Keratinocyte (primary cell): ENCODE results near the gene DCLK1. TPM values are rescaled to one million over a fixed set of nuclear protein-coding genes. Genes with fewer than 3 reads are reported as not detected.

Experiments used
- DNase-seq: peaks from one replicate; pipeline ENCODE4 v3.0.0-alpha.2; 2011; ENCODE audit warnings: low read depth, missing footprints, low spot score
- FAIRE-seq: peaks from 2 replicates; lab custom pipeline; 2011; peaks lifted over from hg19 to GRCh38; lab: Jason Lieb, UNC
- H2AFZ ChIP-seq: 2 replicates; pipeline ENCODE4 v1.6.0; 2012; ENCODE audit warnings: low read length, control low read depth, inconsistent platforms; ENCODE audit not compliant: control insufficient read depth
- H3K27ac ChIP-seq: 2 replicates; pipeline ENCODE4 v1.5.1; 2011; ENCODE audit warnings: low read length; ENCODE audit not compliant: control insufficient read depth, insufficient read depth
- H3K27me3 ChIP-seq: 3 replicates; pipeline ENCODE4 v1.6.0; 2011; ENCODE audit warnings: low read length; ENCODE audit not compliant: control insufficient read depth, insufficient read depth; ENCODE audit errors: extremely low read depth
- H3K36me3 ChIP-seq, 2 experiments: 2 replicates in 1 of 2; 3 replicates in 1 of 2; pipeline ENCODE4 v1.5.1; 2011; ENCODE audit warnings: low read length in 2 of 2, mild to moderate bottlenecking in 1 of 2; ENCODE audit not compliant: control insufficient read depth in 2 of 2, insufficient read depth in 2 of 2; ENCODE audit errors: extremely low read depth in 1 of 2
- H3K4me1 ChIP-seq: 3 replicates; pipeline ENCODE4 v1.5.1; 2011; ENCODE audit warnings: low read length; ENCODE audit not compliant: control insufficient read depth, insufficient read depth; ENCODE audit errors: extremely low read depth
- H3K4me2 ChIP-seq: 3 replicates; pipeline ENCODE4 v1.6.0; 2011; ENCODE audit warnings: low read depth, low read length; ENCODE audit not compliant: control insufficient read depth, insufficient read depth; ENCODE audit errors: extremely low read depth
- H3K4me3 ChIP-seq, 3 experiments: fragments of 200-600 bp in 1 of 3; sonication (generic) in 1 of 3; 2 replicates in 2 of 3; 3 replicates in 1 of 3; pipeline ENCODE4 v1.5.1; 2011 to 2016; ENCODE audit warnings: low read length in 3 of 3, mild to moderate bottlenecking in 3 of 3, control low read depth in 2 of 3, inconsistent platforms in 1 of 3, low read depth in 1 of 3, mixed read lengths in 1 of 3, mixed run types in 1 of 3, moderate library complexity in 1 of 3; ENCODE audit not compliant: control insufficient read depth in 2 of 3, insufficient read depth in 2 of 3; ENCODE audit errors: extremely low read depth in 1 of 3
- H3K79me2 ChIP-seq: 2 replicates; pipeline ENCODE4 v1.6.0; 2012; ENCODE audit warnings: low read length; ENCODE audit not compliant: control insufficient read depth, insufficient read depth
- H3K9ac ChIP-seq: 3 replicates; pipeline ENCODE4 v1.6.0; 2011; ENCODE audit warnings: low read length; ENCODE audit not compliant: control insufficient read depth, insufficient read depth; ENCODE audit errors: extremely low read depth
- H3K9me1 ChIP-seq: 3 replicates; pipeline ENCODE4 v1.6.0; 2011; ENCODE audit warnings: low read length; ENCODE audit not compliant: control insufficient read depth, insufficient read depth; ENCODE audit errors: extremely low read depth
- H3K9me3 ChIP-seq: 2 replicates; pipeline ENCODE4 v1.5.1; 2012; ENCODE audit warnings: low read depth, low read length; ENCODE audit not compliant: control insufficient read depth
- H4K20me1 ChIP-seq: 3 replicates; pipeline ENCODE4 v1.6.0; 2011; ENCODE audit warnings: low read length; ENCODE audit not compliant: control insufficient read depth, insufficient read depth; ENCODE audit errors: extremely low read depth
- CTCF ChIP-seq, 3 experiments: IDR thresholded peaks in 1 of 3; conservative IDR thresholded peaks in 1 of 3; optimal IDR thresholded peaks in 1 of 3; 2 replicates in 2 of 3; 3 replicates in 1 of 3; pipeline versions ENCODE3 to v1.5.1; 2011; ENCODE audit warnings: low read length in 3 of 3, mild to moderate bottlenecking in 3 of 3, moderate library complexity in 2 of 3, control low read depth in 1 of 3, inconsistent platforms in 1 of 3; ENCODE audit not compliant: insufficient read depth in 2 of 3; ENCODE audit errors: extremely low read depth in 1 of 3
- EZH2 ChIP-seq: IDR thresholded peaks from one replicate; pipeline ENCODE4 v1.6.1; 2012; ENCODE audit warnings: inconsistent platforms, mild to moderate bottlenecking, low read length, moderate library complexity
- dilution Hi-C: fragments of 300-500 bp; cut with MboI; formaldehyde crosslinking; loops from one replicate; pipeline ENCODE4 v1.7.0; 2020; ENCODE audit warnings: low sequenced_read_pairs; ENCODE audit not compliant: extremely low pct_ligation_motif_present
- polyA plus RNA-seq, 5 experiments: library from polyadenylated mRNA; depleted of rRNA in 3 of 5; stranded (reverse) in 3 of 5; stranded (forward) in 1 of 5; unstranded in 1 of 5; fragments of >200 nt; gene quantifications; 1 replicate in 1 of 5; 2 replicates in 3 of 5; 3 replicates in 1 of 5; pipeline versions ENCODE4 v1.2.1 to v1.2.3, GENCODE V29; 2011 to 2012; ENCODE audit warnings: missing spikeins in 2 of 5, low read depth in 1 of 5, low replicate concordance in 1 of 5

DCLK1 gene
- polyA plus RNA-seq, 1 donor (not counting 4 experiments of a cell fraction or from before 2014, with no cell fraction given) = 0.04 TPM

GRCh38 chr13:35810321-35810720 is 320.9 kb downstream of the DCLK1 start:
- no peaks in the 10 kb centered on the region for H3K36me3 ChIP-seq
- no peaks in the 10 kb centered on the region for H3K9me3 ChIP-seq
- H3K4me3 ChIP-seq = no peak overlapping the region
- DNase-seq = no peak
- no peak overlapping the region for H3K4me2 ChIP-seq
- H3K9me1 ChIP-seq = no peaks in the 10 kb centered on the region
- no peaks in the 10 kb centered on the region for H3K4me1 ChIP-seq
- no peaks in the 10 kb centered on the region for H3K27me3 ChIP-seq
- no peak for FAIRE-seq
- no peak overlapping the region for H2AFZ ChIP-seq
- no peak overlapping the region for H3K9ac ChIP-seq
- dilution Hi-C loops = no loop called here
- no peak for TF ChIP-seq CTCF (optimal IDR thresholded peaks at IDR 0.05 in 1 of 3, IDR thresholded peaks at IDR 0.05 in 1 of 3, conservative IDR thresholded peaks at IDR 0.05 in 1 of 3; ENCODE audit: extremely low read depth in 1 of 3, insufficient read depth in 2 of 3, low read length in 3 of 3)
- no peak for TF ChIP-seq EZH2
- no peak overlapping the region for H3K27ac ChIP-seq
- H3K79me2 ChIP-seq = no peaks in the 10 kb centered on the region
- H4K20me1 ChIP-seq = no peaks in the 10 kb centered on the region

- H4K20me1 ChIP-seq = no peaks in the 10 kb centered on the region
- no peak for TF ChIP-seq CTCF (optimal IDR thresholded peaks at IDR 0.05 in 1 of 3, IDR thresholded peaks at IDR 0.05 in 1 of 3, conservative IDR thresholded peaks at IDR 0.05 in 1 of 3; ENCODE audit: extremely low read depth in 1 of 3, insufficient read depth in 2 of 3, low read length in 3 of 3)
- TF ChIP-seq EZH2 = no peak
- no peaks in the 10 kb centered on the region for H3K36me3 ChIP-seq
- FAIRE-seq = no peak
- no peaks in the 10 kb centered on the region for H3K9me1 ChIP-seq
- H3K9ac ChIP-seq = no peak overlapping the region
- no peaks in the 10 kb centered on the region for H3K9me3 ChIP-seq
- H3K4me1 ChIP-seq = no peaks in the 10 kb centered on the region
- no peak overlapping the region for H2AFZ ChIP-seq
- no peaks in the 10 kb centered on the region for H3K79me2 ChIP-seq
- no peaks in the 10 kb centered on the region for H3K27me3 ChIP-seq
- no peak overlapping the region for H3K4me3 ChIP-seq
- no peak overlapping the region for H3K4me2 ChIP-seq
- dilution Hi-C loops = loop anchor here (10.0 kb wide), 1 partner anchor 64 kb away; no protein-coding TSS in a partner anchor
- H3K27ac ChIP-seq = no peak overlapping the region
- DNase-seq = no peak
Observed at GRCh38 chr13:35808846-35809245, 322.3 kb downstream of the DCLK1 start.
